ENCODE measurements around the gene CIAO3. TPM values are rescaled to one million over a fixed set of nuclear protein-coding genes. Genes with fewer than 3 reads are reported as not detected.

Gene CIAO3
- total and polyA plus RNA-seq, 10 of the 15 experiments (the other 5 are each of a cell fraction or from before 2014, with no cell fraction given): 1.4 to 37.5 (median 30.8) TPM

- Histone ChIP-seq H3K27ac (ENCODE audit: control insufficient read depth, insufficient read depth) (no peak overlapping the region), H3K79me2 (ENCODE audit: control insufficient read depth, insufficient read depth, low read length) (no peaks in the 10 kb centered on the region), H3K4me2 (ENCODE audit: control insufficient read depth, insufficient read depth) (no peak overlapping the region), H3K36me3 (ENCODE audit: control insufficient read depth in 2 of 2, insufficient read depth in 2 of 2, low read length in 1 of 2) (no peaks in the 10 kb centered on the region), H3K9me3 (replicated peaks; ENCODE audit: control insufficient read depth, insufficient read depth, low read length) (no peaks in the 10 kb centered on the region; the same call in 2 of the 3 replicates), H2AFZ (ENCODE audit: control insufficient read depth, low read depth, low read length) (no peak overlapping the region), H3K27me3 (replicated peaks in 1 of 2; ENCODE audit: control insufficient read depth in 2 of 2, insufficient read depth in 2 of 2, low read length in 1 of 2) (no peaks in the 10 kb centered on the region), H3K4me3 (no peak overlapping the region), H3K4me1 (ENCODE audit: control insufficient read depth, insufficient read depth, low read length) (no peaks in the 10 kb centered on the region), H4K20me1 (ENCODE audit: control insufficient read depth, insufficient read depth) (no peaks in the 10 kb centered on the region), H3K9ac (ENCODE audit: control insufficient read depth, insufficient read depth, low read length) (no peak overlapping the region)
- in situ Hi-C loops (cut with MboI): no loop called here
- ChIA-PET CTCF (no interaction called here), SMC1A (ENCODE audit: uncharacterized antibody, unreplicated experiment) (no interaction called here), POLR2A (no interaction called here), RAD21 (ENCODE audit: unreplicated experiment) (interaction anchor here (0.6 kb wide), 1 partner anchor 40 kb away, joined by 3 read pairs; no protein-coding TSS in a partner anchor)
- ATAC-seq: no peak
- BruUV-seq (replicated peaks): no TSS peak
- FAIRE-seq: no peak
- intact Hi-C loops (cut with micrococcal nuclease; ENCODE audit: unreplicated experiment): no loop called here
- TF ChIP-seq ZNF384 (IDR thresholded peaks at IDR 0.05; ENCODE audit: borderline replicate concordance, low read depth, low read length) (no peak), POLR2AphosphoS2 (IDR thresholded peaks at IDR 0.05; ENCODE audit: low read depth, low read length) (no peak), CEBPB (IDR thresholded peaks at IDR 0.05; ENCODE audit: borderline replicate concordance in 1 of 2, low read depth in 2 of 2, low read length in 2 of 2) (no peak), ZNF687 (IDR thresholded peaks at IDR 0.05) (no peak), MEF2B (IDR thresholded peaks at IDR 0.05; ENCODE audit: partially characterized antibody, poor library complexity, severe bottlenecking) (no peak), ZSCAN29 (IDR thresholded peaks at IDR 0.05) (no peak), CREM (IDR thresholded peaks at IDR 0.05; ENCODE audit: low read depth) (no peak), MTA3 (IDR thresholded peaks at IDR 0.05; ENCODE audit: borderline replicate concordance, low read length) (no peak), NFYA (IDR thresholded peaks at IDR 0.05; ENCODE audit: borderline replicate concordance, low read depth, low read length) (no peak), NBN (IDR thresholded peaks at IDR 0.05) (no peak), TCF7 (IDR thresholded peaks at IDR 0.05; ENCODE audit: borderline replicate concordance) (no peak), CBX3 (IDR thresholded peaks at IDR 0.05; ENCODE audit: borderline replicate concordance, low read depth) (no peak), PRDM15 (CRISPR knock-in tag; IDR thresholded peaks at IDR 0.05) (no peak), IRF3 (IDR thresholded peaks at IDR 0.05) (no peak)
- TF ChIP-seq, protein P1, sequence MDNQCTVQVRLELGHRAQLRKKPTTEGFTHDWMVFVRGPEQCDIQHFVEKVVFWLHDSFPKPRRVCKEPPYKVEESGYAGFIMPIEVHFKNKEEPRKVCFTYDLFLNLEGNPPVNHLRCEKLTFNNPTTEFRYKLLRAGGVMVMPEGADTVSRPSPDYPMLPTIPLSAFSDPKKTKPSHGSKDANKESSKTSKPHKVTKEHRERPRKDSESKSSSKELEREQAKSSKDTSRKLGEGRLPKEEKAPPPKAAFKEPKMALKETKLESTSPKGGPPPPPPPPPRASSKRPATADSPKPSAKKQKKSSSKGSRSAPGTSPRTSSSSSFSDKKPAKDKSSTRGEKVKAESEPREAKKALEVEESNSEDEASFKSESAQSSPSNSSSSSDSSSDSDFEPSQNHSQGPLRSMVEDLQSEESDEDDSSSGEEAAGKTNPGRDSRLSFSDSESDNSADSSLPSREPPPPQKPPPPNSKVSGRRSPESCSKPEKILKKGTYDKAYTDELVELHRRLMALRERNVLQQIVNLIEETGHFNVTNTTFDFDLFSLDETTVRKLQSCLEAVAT (IDR thresholded peaks at IDR 0.05): no peak
- DNase-seq (ENCODE audit: low read depth, low spot score): no peak
- WGBS (ENCODE audit: insufficient coverage, insufficient replicate concordance, low lambda C conversion rate, missing lambda C conversion rate): 63% methylated on average over 14 of the region's 15 CpGs
These were observed 19.3 kb upstream of the CIAO3 start for GRCh38 chr16:760065-760464.

All from GM12878 (cell line).